T-cell (primary cell): ENCODE measurements around the gene ERBB2. TPM values are rescaled to one million over a fixed set of nuclear protein-coding genes. Genes with fewer than 3 reads are reported as not detected.

Source experiments
- ATAC-seq, 4 experiments: fragments of 200-7000 bp in 3 of 4; fragments of 150-1000 bp in 1 of 4; cut with Tn5 transposase; replicated peaks in 1 of 4; 1 replicate in 3 of 4; 2 replicates in 1 of 4; pipeline ENCODE4 v1.10.0; 2021; ENCODE audit warnings: moderate library complexity in 3 of 4, mild to moderate bottlenecking in 2 of 4, moderate number of reproducible peaks in 1 of 4
- CTCF ChIA-PET, 2 donors: fragments of 300-600 bp; sonication (Branson Sonifier 250); formaldehyde crosslinking; loops; one replicate each; lab custom pipeline; 2022; ENCODE audit warnings: antibody characterized with exemption in 2 of 2; lab: Charles Lee
- POLR2A ChIA-PET, 2 donors: fragments of 300-600 bp; sonication (Branson Sonifier 250); formaldehyde crosslinking; loops; one replicate each; lab custom pipeline; 2022; ENCODE audit warnings: antibody characterized with exemption in 2 of 2; lab: Charles Lee
- DNase-seq, 35 experiments: peaks; one replicate each; pipeline versions ENCODE4 v3.0.0 to v3.0.0-alpha.2; 2013 to 2023
- H3K27ac ChIP-seq: one replicate; pipeline ENCODE4 v1.5.1; 2013; ENCODE audit warnings: low read length
- H3K27me3 ChIP-seq, 2 experiments: replicated peaks in 1 of 2; 1 replicate in 1 of 2; 2 replicates in 1 of 2; pipeline versions ENCODE4 v1.6.1 to v1.7.0; 2013; ENCODE audit warnings: low read length in 1 of 2, mixed read lengths in 1 of 2; ENCODE audit not compliant: control insufficient read depth in 2 of 2, insufficient read depth in 2 of 2; ENCODE audit errors: extremely low read depth in 1 of 2
- H3K36me3 ChIP-seq, 2 donors: 1 replicate in 1 of 2; 2 replicates in 1 of 2; pipeline versions ENCODE4 v1.6.1 to v1.7.0; 2013; ENCODE audit warnings: low read length in 1 of 2; ENCODE audit not compliant: control insufficient read depth in 2 of 2, insufficient read depth in 1 of 2; ENCODE audit errors: extremely low read depth in 1 of 2
- H3K4me1 ChIP-seq, 2 experiments: 1 replicate in 1 of 2; 2 replicates in 1 of 2; pipeline versions ENCODE4 v1.6.1 to v1.7.0; 2013; ENCODE audit warnings: low read length in 2 of 2, mixed read lengths in 1 of 2; ENCODE audit not compliant: insufficient read depth in 2 of 2, control insufficient read depth in 1 of 2; ENCODE audit errors: extremely low read depth in 1 of 2
- H3K4me3 ChIP-seq, 2 donors: 1 replicate in 1 of 2; 2 replicates in 1 of 2; pipeline versions ENCODE4 v1.5.1 to v1.7.0; 2013; ENCODE audit warnings: mild to moderate bottlenecking in 2 of 2, low read length in 1 of 2, moderate library complexity in 1 of 2; ENCODE audit not compliant: control insufficient read depth in 1 of 2; ENCODE audit errors: extremely low read depth in 1 of 2
- H3K9me3 ChIP-seq: 2 replicates; pipeline ENCODE4 v1.7.0; 2013
- H3K27ac Mint-ChIP-seq, 2 donors: one replicate each; pipeline ENCODE4 v1.8.0; 2020 to 2021; ENCODE audit warnings: mild to moderate bottlenecking in 2 of 2, mixed read lengths in 2 of 2
- H3K27me3 Mint-ChIP-seq, 2 donors: one replicate each; pipeline ENCODE4 v1.8.0; 2021 to 2022; ENCODE audit warnings: mixed read lengths in 2 of 2
- H3K36me3 Mint-ChIP-seq: one replicate; pipeline ENCODE4 v1.8.0; 2021; ENCODE audit warnings: mixed read lengths
- H3K4me1 Mint-ChIP-seq, 3 donors: one replicate each; pipeline ENCODE4 v1.8.0; 2020 to 2022; ENCODE audit warnings: mixed read lengths in 3 of 3, mild to moderate bottlenecking in 1 of 3
- H3K4me3 Mint-ChIP-seq, 3 donors: one replicate each; pipeline ENCODE4 v1.8.0; 2020 to 2022; ENCODE audit warnings: mild to moderate bottlenecking in 3 of 3, mixed read lengths in 3 of 3, moderate library complexity in 3 of 3
- H3K9me3 Mint-ChIP-seq, 3 donors: one replicate each; pipeline ENCODE4 v1.8.0; 2020 to 2022; ENCODE audit warnings: mixed read lengths in 3 of 3
- WGBS: methylation state at CpG from one replicate; pipeline ENCODE4 v1.1.5; 2013; ENCODE audit warnings: missing lambda C conversion rate; ENCODE audit not compliant: insufficient coverage; 5-methylcytosine and 5-hydroxymethylcytosine counted together
- total RNA-seq, 35 experiments: library from RNA in 6 of 35; stranded (reverse) in 6 of 35; fragments of 120-200 nt in 1 of 35; gene quantifications; one replicate each; pipeline versions ENCODE4 v1.2.1 to v1.2.4 and lab custom pipeline; 2013 to 2026

ERBB2 gene
- total RNA-seq, 5 donors from 2014 or later (not counting 1 experiment from before 2014, with no cell fraction given): 4.1 to 8.8 (median 6.0) TPM

DNA sequence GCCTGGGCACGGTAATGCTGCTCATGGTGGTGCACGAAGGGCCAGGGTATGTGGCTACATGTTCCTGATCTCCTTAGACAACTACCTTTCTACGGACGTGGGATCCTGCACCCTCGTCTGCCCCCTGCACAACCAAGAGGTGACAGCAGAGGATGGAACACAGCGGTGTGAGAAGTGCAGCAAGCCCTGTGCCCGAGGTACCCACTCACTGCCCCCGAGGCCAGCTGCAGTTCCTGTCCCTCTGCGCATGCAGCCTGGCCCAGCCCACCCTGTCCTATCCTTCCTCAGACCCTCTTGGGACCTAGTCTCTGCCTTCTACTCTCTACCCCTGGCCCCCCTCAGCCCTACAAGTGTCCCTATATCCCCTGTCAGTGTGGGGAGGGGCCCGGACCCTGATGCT is 12.0 kb downstream of the ERBB2 start:
- Mint-ChIP-seq H3K4me3 (no peak overlapping the region), H3K9me3 (no peaks in the 10 kb centered on the region)

DNA sequence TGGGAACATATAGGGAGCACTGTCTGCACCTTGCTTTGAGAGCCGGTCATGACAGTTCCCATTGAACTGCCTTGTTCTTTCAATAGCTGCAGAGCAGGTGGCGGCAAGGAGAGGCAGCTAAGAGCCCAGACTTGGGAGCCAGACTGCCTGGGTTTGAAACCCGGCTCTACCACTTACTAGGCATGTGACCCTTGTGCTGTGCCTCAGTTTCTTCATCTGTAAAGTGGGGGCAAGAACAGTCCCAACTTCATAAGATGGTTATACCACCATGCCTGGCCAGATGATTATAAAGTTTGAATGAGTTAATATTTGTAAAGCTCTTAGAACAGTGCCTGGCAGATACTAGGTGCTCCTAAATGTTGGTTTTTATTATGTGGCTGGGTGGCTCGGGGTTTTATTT is 14.4 kb downstream of the ERBB2 start:
- Mint-ChIP-seq H3K4me1 (peaks cover 2 to 6% (median 5%) of the 10 kb centered on the region in 3 donors), H3K27me3 (no peaks in the 10 kb centered on the region), H3K4me3 (no peak overlapping the region), H3K9me3 (no peaks in the 10 kb centered on the region), H3K27ac (no peak overlapping the region), H3K36me3 (no peaks in the 10 kb centered on the region)
- ChIA-PET CTCF (interaction anchor here in 1 of 2 donors (0.6 kb wide), 1 partner anchor 288 kb away, joined by 3 read pairs; no protein-coding TSS in a partner anchor), POLR2A (interaction anchor here in 1 of 2 donors (0.6 kb wide), 1 partner anchor 11 kb away, joined by 3 read pairs; no protein-coding TSS in a partner anchor)
- Histone ChIP-seq H3K27ac (no peak overlapping the region), H3K4me3 (no peak overlapping the region), H3K9me3 (no peaks in the 10 kb centered on the region), H3K4me1 (peaks cover 0 to 9% of the 10 kb centered on the region in 2 experiments), H3K36me3 (no peaks in the 10 kb centered on the region), H3K27me3 (no peaks in the 10 kb centered on the region)
- 77% methylated on average over 3 of the region's 4 CpGs for WGBS
- DNase-seq (no peak), ATAC-seq (no peak)

More for the DNA sequence above, 12.0 kb downstream of the ERBB2 start:
- Histone ChIP-seq H3K27me3 (no peaks in the 10 kb centered on the region), H3K9me3 (no peaks in the 10 kb centered on the region), H3K4me3 (no peak overlapping the region), H3K4me1 (peaks cover 6 to 33% of the 10 kb centered on the region in 2 experiments), H3K27ac (no peak overlapping the region), H3K36me3 (no peaks in the 10 kb centered on the region)
- no peaks in the 10 kb centered on the region for H3K36me3 Mint-ChIP-seq
- H3K27ac Mint-ChIP-seq: no peak overlapping the region
- H3K27me3 Mint-ChIP-seq: no peaks in the 10 kb centered on the region
- 94% methylated on average over 7 of the region's 10 CpGs for WGBS
- POLR2A ChIA-PET: no interaction called here
- DNase-seq (no peak), ATAC-seq (no peak)
- CTCF ChIA-PET: no interaction called here
- peaks cover 9 to 28% (median 16%) of the 10 kb centered on the region in 3 donors for H3K4me1 Mint-ChIP-seq

DNA sequence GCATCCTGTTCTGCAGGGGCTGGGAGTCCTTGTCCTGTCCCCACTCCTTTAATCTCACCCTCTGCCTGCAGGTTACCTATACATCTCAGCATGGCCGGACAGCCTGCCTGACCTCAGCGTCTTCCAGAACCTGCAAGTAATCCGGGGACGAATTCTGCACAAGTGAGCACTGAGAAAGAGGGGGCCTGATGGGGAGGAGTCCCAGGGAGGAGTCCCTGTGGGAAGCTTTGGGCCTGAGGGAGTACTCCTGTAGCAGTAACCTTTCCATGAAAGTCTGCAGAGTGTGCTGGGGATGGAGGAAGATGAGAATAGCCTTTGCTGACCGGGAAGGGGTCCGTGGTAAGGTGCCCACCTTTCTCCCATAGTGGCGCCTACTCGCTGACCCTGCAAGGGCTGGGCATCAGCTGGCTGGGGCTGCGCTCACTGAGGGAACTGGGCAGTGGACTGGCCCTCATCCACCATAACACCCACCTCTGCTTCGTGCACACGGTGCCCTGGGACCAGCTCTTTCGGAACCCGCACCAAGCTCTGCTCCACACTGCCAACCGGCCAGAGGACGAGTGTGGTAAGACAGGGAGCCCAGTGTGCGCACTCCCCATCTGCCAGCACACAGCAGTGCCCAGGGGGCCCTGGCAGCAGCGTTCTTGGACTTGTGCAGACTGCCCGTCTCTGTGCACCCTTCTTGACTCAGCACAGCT is 15.7 kb downstream of the ERBB2 start:
- H3K36me3 ChIP-seq: no peaks in the 10 kb centered on the region
- CTCF ChIA-PET: no interaction called here
- Mint-ChIP-seq H3K9me3 (no peaks in the 10 kb centered on the region), H3K4me1 (no peaks in the 10 kb centered on the region), H3K27ac (no peak overlapping the region), H3K4me3 (no peak overlapping the region), H3K36me3 (no peaks in the 10 kb centered on the region), H3K27me3 (no peaks in the 10 kb centered on the region)
- POLR2A ChIA-PET: no interaction called here
- no peaks in the 10 kb centered on the region for H3K4me1 ChIP-seq
- H3K4me3 ChIP-seq: no peak overlapping the region
- no peak overlapping the region for H3K27ac ChIP-seq
- no peaks in the 10 kb centered on the region for H3K27me3 ChIP-seq
- ATAC-seq (no peak), DNase-seq (no peak)
- WGBS: 94% methylated on average over 17 of the region's 18 CpGs
- no peaks in the 10 kb centered on the region for H3K9me3 ChIP-seq

DNA sequence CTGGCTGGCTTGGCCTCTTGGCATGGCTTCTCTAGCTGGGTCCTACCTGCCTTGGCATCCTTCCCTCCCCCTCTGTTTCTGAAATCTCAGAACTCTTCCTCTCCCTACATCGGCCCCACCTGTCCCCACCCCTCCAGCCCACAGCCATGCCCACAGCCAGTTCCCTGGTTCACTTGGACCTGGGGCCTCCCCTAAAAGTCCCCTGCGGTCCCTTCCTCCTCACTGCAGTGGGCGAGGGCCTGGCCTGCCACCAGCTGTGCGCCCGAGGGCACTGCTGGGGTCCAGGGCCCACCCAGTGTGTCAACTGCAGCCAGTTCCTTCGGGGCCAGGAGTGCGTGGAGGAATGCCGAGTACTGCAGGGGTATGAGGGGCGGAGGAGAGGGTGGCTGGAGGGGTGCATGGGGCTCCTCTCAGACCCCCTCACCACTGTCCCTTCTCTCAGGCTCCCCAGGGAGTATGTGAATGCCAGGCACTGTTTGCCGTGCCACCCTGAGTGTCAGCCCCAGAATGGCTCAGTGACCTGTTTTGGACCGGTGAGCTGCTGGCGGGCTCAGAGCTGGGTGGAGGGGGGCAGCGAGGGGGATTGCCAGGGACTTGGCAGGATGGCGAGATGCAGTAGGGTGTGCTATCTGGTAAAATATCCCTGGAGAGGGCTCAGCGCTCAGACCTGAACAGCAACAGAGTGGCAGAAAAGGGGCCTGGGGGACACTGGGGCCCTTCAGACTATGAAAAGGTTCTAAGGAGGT is 16.4 kb downstream of the ERBB2 start:
- Histone ChIP-seq H3K4me3 (no peak overlapping the region), H3K4me1 (no peaks in the 10 kb centered on the region), H3K9me3 (no peaks in the 10 kb centered on the region), H3K27me3 (no peaks in the 10 kb centered on the region), H3K36me3 (no peaks in the 10 kb centered on the region), H3K27ac (no peak overlapping the region)
- H3K4me3 Mint-ChIP-seq: no peak overlapping the region
- no peaks in the 10 kb centered on the region for H3K36me3 Mint-ChIP-seq
- WGBS: 96% methylated on average over 8 of the region's 15 CpGs
- ATAC-seq (no peak), DNase-seq (no peak)
- ChIA-PET POLR2A (no interaction called here), CTCF (no interaction called here)
- no peaks in the 10 kb centered on the region for H3K9me3 Mint-ChIP-seq
- H3K4me1 Mint-ChIP-seq: no peaks in the 10 kb centered on the region
- H3K27me3 Mint-ChIP-seq: no peaks in the 10 kb centered on the region
- H3K27ac Mint-ChIP-seq: no peak overlapping the region

DNA sequence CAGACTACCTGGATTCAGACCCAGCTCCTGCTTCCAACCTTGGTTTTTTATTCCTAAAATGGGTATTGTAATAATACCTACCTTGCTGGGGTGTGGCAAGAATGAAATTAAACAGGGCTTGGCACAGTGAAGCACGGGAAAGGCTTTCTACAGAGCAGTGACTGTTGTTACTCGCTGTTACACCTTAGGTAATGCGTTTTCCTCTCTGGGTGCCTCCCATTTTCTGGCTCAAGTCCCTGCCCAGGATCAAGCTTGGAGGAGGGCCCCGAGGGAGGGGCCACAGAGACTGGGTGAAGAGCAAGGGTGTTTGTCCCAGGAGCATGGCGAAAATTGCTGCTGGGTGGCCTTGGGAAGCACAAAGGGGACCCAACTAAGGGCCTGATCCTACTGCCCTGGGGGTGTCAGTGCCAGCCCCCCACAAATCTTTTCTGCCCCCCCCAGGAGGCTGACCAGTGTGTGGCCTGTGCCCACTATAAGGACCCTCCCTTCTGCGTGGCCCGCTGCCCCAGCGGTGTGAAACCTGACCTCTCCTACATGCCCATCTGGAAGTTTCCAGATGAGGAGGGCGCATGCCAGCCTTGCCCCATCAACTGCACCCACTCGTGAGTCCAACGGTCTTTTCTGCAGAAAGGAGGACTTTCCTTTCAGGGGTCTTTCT is 17.1 kb downstream of the ERBB2 start:
- WGBS: 94% methylated on average over 8 of the region's 11 CpGs
- Mint-ChIP-seq H3K27ac (no peak overlapping the region), H3K27me3 (no peaks in the 10 kb centered on the region), H3K9me3 (no peaks in the 10 kb centered on the region), H3K36me3 (no peaks in the 10 kb centered on the region), H3K4me3 (no peak overlapping the region), H3K4me1 (no peaks in the 10 kb centered on the region)
- CTCF ChIA-PET: no interaction called here
- no peaks in the 10 kb centered on the region for H3K9me3 ChIP-seq
- H3K36me3 ChIP-seq: no peaks in the 10 kb centered on the region
- POLR2A ChIA-PET: no interaction called here
- H3K4me3 ChIP-seq: no peak overlapping the region
- no peaks in the 10 kb centered on the region for H3K4me1 ChIP-seq
- H3K27ac ChIP-seq: no peak overlapping the region
- no peak for DNase-seq
- H3K27me3 ChIP-seq: no peaks in the 10 kb centered on the region
- no peak for ATAC-seq

DNA sequence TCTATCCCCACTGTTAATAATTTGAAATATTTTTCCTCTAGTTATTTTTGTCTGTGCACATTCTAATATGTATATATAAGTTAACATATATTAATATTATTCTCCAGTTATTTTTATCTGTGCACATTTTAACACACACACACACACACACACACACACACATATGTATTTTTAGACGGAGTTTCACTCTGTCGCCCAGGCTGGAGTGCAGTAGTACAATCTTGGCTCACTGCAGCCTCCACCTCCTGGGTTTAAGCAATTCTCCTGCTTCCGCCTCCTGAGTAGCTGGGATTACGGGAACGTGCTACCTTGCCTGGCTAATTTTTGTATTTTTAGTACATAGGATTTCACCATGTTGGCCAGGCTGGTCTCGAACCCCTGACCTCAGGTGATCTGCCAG is 17.8 kb downstream of the ERBB2 start:
- H3K27ac ChIP-seq: no peak overlapping the region
- no peaks in the 10 kb centered on the region for H3K9me3 ChIP-seq
- 100% methylated on average over 3 of the region's 6 CpGs for WGBS
- Mint-ChIP-seq H3K4me1 (no peaks in the 10 kb centered on the region), H3K27me3 (no peaks in the 10 kb centered on the region), H3K27ac (no peak overlapping the region), H3K4me3 (no peak overlapping the region), H3K9me3 (no peaks in the 10 kb centered on the region), H3K36me3 (no peaks in the 10 kb centered on the region)
- no peaks in the 10 kb centered on the region for H3K27me3 ChIP-seq
- CTCF ChIA-PET: no interaction called here
- POLR2A ChIA-PET: no interaction called here
- DNase-seq (no peak), ATAC-seq (no peak)
- no peaks in the 10 kb centered on the region for H3K36me3 ChIP-seq
- no peaks in the 10 kb centered on the region for H3K4me1 ChIP-seq
- H3K4me3 ChIP-seq: no peak overlapping the region
